ENCODE data around the gene TRAF3IP1.
"Not testable (repeated sequence)": the region's sequence is repeated elsewhere in the genome, so short reads cannot be mapped to it uniquely, and the experiment has no call there.

Gene TRAF3IP1

DNA sequence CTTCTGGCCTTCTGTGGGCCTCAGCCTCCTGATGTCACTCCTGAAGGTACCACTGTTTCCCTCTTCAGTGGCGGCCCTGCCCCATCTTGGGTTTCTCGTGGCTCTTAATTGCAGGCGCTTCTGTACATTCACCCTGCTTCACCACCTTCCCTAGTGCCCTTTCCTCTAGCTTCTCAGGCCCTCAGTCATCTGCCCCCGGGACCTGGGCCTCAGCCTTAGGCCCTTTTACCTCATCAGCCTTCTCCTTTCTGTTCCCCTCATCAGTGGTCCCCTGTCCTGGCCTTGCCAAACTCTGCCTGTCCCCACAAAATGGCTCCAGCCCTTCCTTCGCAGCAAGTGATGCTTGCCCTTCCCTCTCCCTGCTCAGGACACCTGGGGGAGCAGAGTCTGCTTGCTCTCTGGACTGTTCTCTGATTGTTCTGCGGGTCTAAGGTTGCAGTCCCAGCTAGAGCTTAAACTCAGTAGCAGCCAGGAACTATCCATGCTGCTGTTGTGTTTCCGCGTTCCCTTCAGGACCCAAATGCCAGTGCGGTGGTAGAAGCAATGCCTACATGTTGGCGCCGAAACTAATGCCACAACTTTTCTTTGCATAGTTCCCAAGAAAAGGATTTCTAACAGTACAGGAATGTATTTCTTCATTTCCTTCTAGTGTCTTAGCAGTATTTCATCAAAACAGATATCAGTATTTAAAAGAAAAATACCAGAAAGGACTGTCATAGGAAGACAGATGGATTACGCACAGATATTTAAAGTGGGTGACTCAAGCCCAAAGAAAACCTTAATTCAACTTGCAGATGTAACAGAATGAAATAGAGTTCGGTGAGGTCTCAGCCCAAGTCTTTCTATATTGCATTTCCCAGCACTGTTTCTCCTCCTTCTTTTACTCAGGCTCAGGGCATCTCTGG lies 113.9 kb downstream of the TRAF3IP1 start:
- no peaks in the 10 kb centered on the region for H3K27me3 ChIP-seq (ENCODE audit: control insufficient read depth, insufficient read depth, low read length, poor library complexity, severe bottlenecking)
- no peak overlapping the region for H3K4me3 ChIP-seq (ENCODE audit: insufficient read depth, low read depth, low read length)
- no peaks in the 10 kb centered on the region for H3K9me3 ChIP-seq (ENCODE audit: control insufficient read depth, low read length)
- peaks cover 22% of the 10 kb centered on the region for H3K36me3 ChIP-seq (ENCODE audit: control insufficient read depth, insufficient read depth, low read length)
- no peaks in the 10 kb centered on the region for H3K4me1 ChIP-seq (ENCODE audit: control insufficient read depth, insufficient read depth, low read length)
- 92 to 93% methylated on average over 13 of the region's 13 CpGs for WGBS, 2 experiments
- no peak overlapping the region for H3K27ac ChIP-seq (ENCODE audit: insufficient read depth, low read depth, low read length, poor library complexity, severe bottlenecking)

DNA sequence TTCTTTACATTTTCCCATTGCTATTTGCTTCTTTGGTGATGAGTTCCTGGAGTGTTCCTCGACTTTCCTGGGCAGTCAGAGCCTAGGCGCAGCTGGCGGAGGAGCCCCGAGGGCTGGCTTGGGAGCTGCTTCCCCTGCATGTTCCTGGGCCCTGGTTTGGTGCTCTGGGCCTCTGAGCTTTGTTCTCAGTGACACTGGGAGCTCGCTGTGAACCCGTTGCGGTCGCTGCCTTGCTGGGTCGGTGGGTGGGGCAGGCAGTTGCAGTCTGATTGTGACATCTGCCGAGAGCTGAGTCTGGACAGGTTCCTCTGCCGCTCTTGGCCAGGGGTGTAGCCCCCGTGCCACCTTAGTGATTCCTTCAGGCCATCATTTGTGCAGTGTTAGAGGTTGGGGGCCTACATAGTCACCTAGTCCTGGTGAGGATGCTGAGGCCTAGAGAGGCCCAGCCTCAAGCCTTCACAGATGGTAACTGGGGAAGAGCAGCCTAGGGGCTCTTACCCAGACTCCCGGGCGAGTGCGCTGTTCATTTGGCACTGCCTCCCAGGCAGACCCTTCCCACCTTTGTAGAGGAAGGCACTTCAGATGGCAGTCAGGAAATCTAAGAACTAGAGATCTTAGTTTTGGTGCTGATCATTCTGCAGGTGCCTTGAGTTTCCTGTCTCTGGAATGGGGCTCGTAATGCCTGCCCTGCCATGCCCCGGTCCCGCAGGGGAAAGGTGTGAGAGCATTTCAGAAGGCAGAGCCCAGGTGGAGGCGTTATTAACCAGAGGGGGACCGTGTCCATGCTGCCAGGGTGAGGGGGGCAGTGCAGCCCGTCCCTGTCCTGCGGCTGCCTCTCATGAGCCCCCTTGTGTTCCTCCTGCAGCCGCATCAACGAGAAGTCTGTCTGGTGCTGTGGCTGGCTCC lies 114.8 kb downstream of the TRAF3IP1 start:
- WGBS, 2 experiments = 94 to 95% methylated on average over 24 of the region's 24 CpGs
- Histone ChIP-seq H3K27me3 (ENCODE audit: control insufficient read depth, insufficient read depth, low read length, poor library complexity, severe bottlenecking) (no peaks in the 10 kb centered on the region), H3K4me1 (ENCODE audit: control insufficient read depth, insufficient read depth, low read length) (no peaks in the 10 kb centered on the region), H3K4me3 (ENCODE audit: insufficient read depth, low read depth, low read length) (no peak overlapping the region), H3K36me3 (ENCODE audit: control insufficient read depth, insufficient read depth, low read length) (peaks cover 22% of the 10 kb centered on the region), H3K9me3 (ENCODE audit: control insufficient read depth, low read length) (no peaks in the 10 kb centered on the region), H3K27ac (ENCODE audit: insufficient read depth, low read depth, low read length, poor library complexity, severe bottlenecking) (no peak overlapping the region)

DNA sequence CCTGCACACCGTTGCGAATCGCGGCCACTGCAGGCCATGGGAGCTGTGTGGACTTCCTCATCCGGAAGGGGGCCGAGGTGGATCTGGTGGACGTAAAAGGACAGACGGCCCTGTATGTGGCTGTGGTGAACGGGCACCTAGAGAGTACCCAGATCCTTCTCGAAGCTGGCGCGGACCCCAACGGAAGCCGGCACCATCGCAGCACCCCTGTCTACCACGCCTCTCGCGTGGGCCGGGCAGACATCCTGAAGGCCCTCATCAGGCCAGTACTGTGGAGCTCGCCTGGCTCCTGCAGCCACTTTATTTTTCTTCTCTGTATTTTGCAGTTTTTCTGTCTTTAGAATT lies 115.4 kb downstream of the TRAF3IP1 start:
- 96 to 97% methylated on average over 20 of the region's 20 CpGs for WGBS, 2 experiments
- Histone ChIP-seq H3K9me3 (ENCODE audit: control insufficient read depth, low read length) (no peaks in the 10 kb centered on the region), H3K4me3 (ENCODE audit: insufficient read depth, low read depth, low read length) (no peak overlapping the region), H3K27me3 (ENCODE audit: control insufficient read depth, insufficient read depth, low read length, poor library complexity, severe bottlenecking) (no peaks in the 10 kb centered on the region), H3K36me3 (ENCODE audit: control insufficient read depth, insufficient read depth, low read length) (peaks cover 22% of the 10 kb centered on the region), H3K4me1 (ENCODE audit: control insufficient read depth, insufficient read depth, low read length) (no peaks in the 10 kb centered on the region), H3K27ac (ENCODE audit: insufficient read depth, low read depth, low read length, poor library complexity, severe bottlenecking) (no peak overlapping the region)

DNA sequence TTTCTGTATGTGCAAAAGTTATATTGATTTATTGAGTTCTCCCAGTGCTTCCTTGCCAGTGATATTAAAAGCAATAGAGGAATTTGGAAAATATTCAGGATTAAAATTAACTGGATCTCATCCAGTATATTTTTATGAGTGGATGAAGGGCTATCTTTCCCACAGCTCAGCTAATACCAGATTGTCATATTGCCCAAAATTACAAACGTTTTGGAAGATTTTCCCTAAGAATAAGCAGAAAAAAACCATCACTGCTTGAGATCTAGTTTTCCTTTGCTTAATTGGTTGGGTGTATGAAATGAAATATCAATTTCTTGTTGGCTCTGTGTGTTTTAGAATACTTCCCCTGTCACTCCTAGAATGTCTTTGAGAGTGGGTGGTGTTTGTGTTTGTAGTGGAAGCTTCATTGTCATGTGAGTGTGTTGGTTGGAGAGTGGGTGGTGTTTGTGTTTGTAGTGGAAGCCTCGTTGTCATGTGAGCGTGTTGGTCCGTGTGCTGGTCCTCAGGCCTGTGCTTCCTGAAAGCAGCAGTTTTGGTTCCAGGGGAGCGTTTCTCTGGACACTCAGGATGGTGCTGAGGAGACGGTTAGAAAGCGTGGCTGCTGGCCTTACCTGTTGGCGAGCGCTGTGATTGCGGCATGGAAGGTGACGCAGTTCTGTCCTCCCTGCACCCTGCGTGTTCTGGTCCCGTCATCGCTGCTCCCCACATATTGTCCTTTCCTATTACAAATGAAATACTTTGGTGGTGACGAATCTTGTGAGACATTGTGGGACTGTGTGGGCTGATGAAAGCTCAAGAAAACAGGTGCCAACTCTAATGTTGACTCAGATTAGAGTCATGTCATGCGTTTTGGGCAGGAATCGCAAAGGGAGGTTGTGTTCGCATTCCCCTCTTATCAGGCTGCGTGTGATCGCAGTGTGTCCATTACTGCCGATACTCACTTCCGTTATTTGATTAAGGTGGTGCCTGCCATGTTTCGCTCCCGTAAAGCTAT lies 118.8 kb downstream of the TRAF3IP1 start:
- Histone ChIP-seq H3K36me3 (ENCODE audit: control insufficient read depth, insufficient read depth, low read length) (peaks cover 15% of the 10 kb centered on the region), H3K27ac (ENCODE audit: insufficient read depth, low read depth, low read length, poor library complexity, severe bottlenecking) (no peak overlapping the region), H3K4me1 (ENCODE audit: control insufficient read depth, insufficient read depth, low read length) (no peaks in the 10 kb centered on the region), H3K9me3 (ENCODE audit: control insufficient read depth, low read length) (no peaks in the 10 kb centered on the region), H3K27me3 (ENCODE audit: control insufficient read depth, insufficient read depth, low read length, poor library complexity, severe bottlenecking) (no peaks in the 10 kb centered on the region), H3K4me3 (ENCODE audit: insufficient read depth, low read depth, low read length) (no peak overlapping the region)
- 93 to 95% methylated on average over 24 of the region's 24 CpGs for WGBS, 2 experiments

DNA sequence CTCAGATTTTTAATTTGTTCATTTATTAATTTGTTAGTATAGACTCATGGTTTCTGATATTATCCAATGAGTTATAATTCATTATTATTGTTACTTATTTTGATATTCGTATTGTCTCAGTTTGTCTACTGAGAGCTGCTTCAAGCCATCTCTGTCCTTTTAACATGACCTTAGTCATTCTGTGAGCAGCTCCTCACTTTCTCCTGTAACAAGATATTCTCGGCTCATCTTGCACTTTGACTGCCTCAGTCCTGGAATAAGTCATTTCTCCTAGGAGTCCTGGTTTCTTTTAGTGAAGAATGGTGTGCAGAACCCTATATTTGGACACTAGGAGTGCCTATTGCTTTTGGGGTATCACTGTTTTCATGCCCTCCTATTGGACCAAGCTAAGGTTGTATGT lies 119.6 kb downstream of the TRAF3IP1 start:
- peaks cover 16% of the 10 kb centered on the region for H3K36me3 ChIP-seq (ENCODE audit: control insufficient read depth, insufficient read depth, low read length)
- no peak overlapping the region for H3K27ac ChIP-seq (ENCODE audit: insufficient read depth, low read depth, low read length, poor library complexity, severe bottlenecking)
- no peaks in the 10 kb centered on the region for H3K27me3 ChIP-seq (ENCODE audit: control insufficient read depth, insufficient read depth, low read length, poor library complexity, severe bottlenecking)
- H3K9me3 ChIP-seq (ENCODE audit: control insufficient read depth, low read length) = no peaks in the 10 kb centered on the region
- H3K4me3 ChIP-seq (ENCODE audit: insufficient read depth, low read depth, low read length) = no peak overlapping the region
- 91 to 94% methylated on average over 2 of the region's 2 CpGs for WGBS, 2 experiments
- no peaks in the 10 kb centered on the region for H3K4me1 ChIP-seq (ENCODE audit: control insufficient read depth, insufficient read depth, low read length)

DNA sequence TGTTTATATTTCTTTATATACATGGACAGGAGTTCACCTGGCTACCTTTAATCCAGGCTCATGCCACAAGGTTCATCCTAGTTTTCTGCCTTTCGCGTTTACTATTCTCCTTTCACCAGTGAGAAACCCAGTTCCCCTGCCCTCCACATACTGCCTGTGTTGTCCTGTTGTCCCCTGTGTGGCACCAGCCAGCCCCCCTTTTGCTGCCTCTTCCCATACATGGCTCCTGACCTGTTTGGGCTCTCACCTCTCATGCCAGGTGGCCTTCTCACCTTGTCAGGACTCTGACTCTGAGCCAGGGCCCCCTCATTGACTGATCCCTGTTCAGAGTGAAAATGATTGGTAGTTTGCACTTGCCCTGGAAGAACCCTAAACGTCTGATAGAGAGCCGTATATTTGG lies 120.0 kb downstream of the TRAF3IP1 start:
- H3K27me3 ChIP-seq (ENCODE audit: control insufficient read depth, insufficient read depth, low read length, poor library complexity, severe bottlenecking) = no peaks in the 10 kb centered on the region
- WGBS, 2 experiments = 92% methylated on average over 4 of the region's 4 CpGs
- H3K4me3 ChIP-seq (ENCODE audit: insufficient read depth, low read depth, low read length) = no peak overlapping the region
- no peak overlapping the region for H3K27ac ChIP-seq (ENCODE audit: insufficient read depth, low read depth, low read length, poor library complexity, severe bottlenecking)
- H3K4me1 ChIP-seq (ENCODE audit: control insufficient read depth, insufficient read depth, low read length) = no peaks in the 10 kb centered on the region
- no peaks in the 10 kb centered on the region for H3K9me3 ChIP-seq (ENCODE audit: control insufficient read depth, low read length)
- H3K36me3 ChIP-seq (ENCODE audit: control insufficient read depth, insufficient read depth, low read length) = peaks cover 12% of the 10 kb centered on the region

DNA sequence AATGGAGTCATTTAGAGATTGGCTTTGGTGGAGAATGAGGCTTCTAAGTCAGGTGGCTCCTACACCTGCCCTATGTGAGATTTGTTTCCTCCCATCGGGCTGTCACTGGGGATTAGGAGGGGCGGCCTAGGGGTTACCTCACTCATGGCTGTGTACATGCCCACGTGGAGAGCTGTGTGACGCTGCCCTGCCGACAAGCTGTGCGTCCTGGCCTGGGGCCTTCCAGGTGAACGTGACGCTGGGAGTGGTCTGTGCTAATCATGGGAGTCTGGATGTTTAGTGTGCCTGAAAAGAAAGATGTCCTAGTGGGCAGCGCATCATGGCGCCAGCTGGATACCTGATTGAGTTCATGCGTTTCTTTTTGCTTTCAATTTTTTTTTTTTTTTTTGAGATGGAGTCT lies 120.4 kb downstream of the TRAF3IP1 start:
- 95 to 98% methylated on average over 11 of the region's 11 CpGs for WGBS, 2 experiments
- Histone ChIP-seq H3K4me1 (ENCODE audit: control insufficient read depth, insufficient read depth, low read length) (no peaks in the 10 kb centered on the region), H3K9me3 (ENCODE audit: control insufficient read depth, low read length) (no peaks in the 10 kb centered on the region), H3K27ac (ENCODE audit: insufficient read depth, low read depth, low read length, poor library complexity, severe bottlenecking) (no peak overlapping the region), H3K4me3 (ENCODE audit: insufficient read depth, low read depth, low read length) (no peak overlapping the region), H3K27me3 (ENCODE audit: control insufficient read depth, insufficient read depth, low read length, poor library complexity, severe bottlenecking) (no peaks in the 10 kb centered on the region), H3K36me3 (ENCODE audit: control insufficient read depth, insufficient read depth, low read length) (peaks cover 10% of the 10 kb centered on the region)

DNA sequence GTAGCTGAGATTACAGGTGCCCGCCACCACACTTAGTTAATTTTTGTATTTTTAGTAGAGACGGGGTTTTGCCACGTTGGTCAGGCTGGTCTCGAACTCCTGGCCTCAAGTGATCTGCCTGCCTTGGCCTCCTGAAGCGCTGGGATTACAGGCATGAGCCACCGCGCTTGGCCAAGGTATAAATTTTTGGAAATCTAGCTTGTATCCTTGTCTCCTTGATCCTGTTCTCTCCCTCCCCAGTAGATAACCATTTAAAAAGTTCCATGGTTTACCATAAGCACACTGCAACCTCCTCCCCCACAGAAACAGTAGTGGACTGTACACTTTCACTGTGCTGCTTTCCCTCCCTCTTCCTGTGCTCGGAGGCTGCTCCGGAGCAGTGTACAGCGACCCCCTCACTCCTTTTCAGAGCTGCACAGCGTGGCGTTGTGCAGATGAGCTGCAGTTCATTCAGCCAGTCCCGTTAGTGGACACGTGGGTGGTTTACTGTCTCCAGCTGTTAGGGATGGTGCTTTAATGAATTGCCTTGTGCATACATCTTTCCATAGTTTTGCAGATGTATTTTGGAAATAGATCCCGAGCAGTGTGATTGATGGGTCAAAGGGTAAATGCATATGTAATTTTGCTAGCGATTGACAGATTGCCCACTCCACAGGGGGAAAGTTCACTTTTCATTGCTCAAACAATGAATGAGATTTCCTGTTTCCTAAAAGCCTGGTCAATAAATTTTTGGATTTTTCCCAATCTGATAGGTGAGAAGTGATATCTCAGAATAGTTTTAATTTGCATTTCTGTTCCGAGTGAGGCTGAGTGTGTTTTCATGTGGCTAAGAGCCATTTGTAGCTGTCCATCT lies 121.2 kb downstream of the TRAF3IP1 start:
- Histone ChIP-seq H3K4me1 (ENCODE audit: control insufficient read depth, insufficient read depth, low read length) (no peaks in the 10 kb centered on the region), H3K36me3 (ENCODE audit: control insufficient read depth, insufficient read depth, low read length) (peaks cover 17% of the 10 kb centered on the region), H3K9me3 (ENCODE audit: control insufficient read depth, low read length) (no peaks in the 10 kb centered on the region), H3K27me3 (ENCODE audit: control insufficient read depth, insufficient read depth, low read length, poor library complexity, severe bottlenecking) (no peaks in the 10 kb centered on the region), H3K4me3 (ENCODE audit: insufficient read depth, low read depth, low read length) (no peak overlapping the region), H3K27ac (ENCODE audit: insufficient read depth, low read depth, low read length, poor library complexity, severe bottlenecking) (no peak overlapping the region)
- WGBS, 2 experiments = 91 to 93% methylated on average over 17 of the region's 17 CpGs

DNA sequence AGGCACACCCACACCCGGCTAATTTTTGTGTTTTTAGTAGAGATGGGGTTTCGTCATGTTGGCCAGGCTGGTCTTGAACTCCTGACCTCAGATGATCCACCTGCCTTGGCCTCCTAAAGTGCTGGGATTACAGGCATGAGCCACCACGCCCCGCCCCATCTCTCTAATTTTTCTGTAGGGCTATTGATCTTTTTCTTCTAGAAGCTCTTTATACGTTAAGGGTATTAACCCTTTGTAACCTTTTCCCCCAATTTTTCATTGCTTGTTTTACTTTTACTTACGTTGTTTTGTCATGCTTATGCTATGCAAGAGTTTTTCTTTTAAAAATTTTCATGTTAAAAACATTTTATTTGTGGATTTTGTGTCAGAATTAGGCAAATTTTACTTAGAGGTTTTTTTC lies 121.9 kb downstream of the TRAF3IP1 start:
- H3K9me3 ChIP-seq (ENCODE audit: control insufficient read depth, low read length); H3K27ac ChIP-seq (ENCODE audit: insufficient read depth, low read depth, low read length, poor library complexity, severe bottlenecking); H3K4me3 ChIP-seq (ENCODE audit: insufficient read depth, low read depth, low read length); H3K4me1 ChIP-seq (ENCODE audit: control insufficient read depth, insufficient read depth, low read length); H3K27me3 ChIP-seq (ENCODE audit: control insufficient read depth, insufficient read depth, low read length, poor library complexity, severe bottlenecking): not testable (repeated sequence)
- peaks cover 22% of the 10 kb centered on the region for H3K36me3 ChIP-seq (ENCODE audit: control insufficient read depth, insufficient read depth, low read length)
- 90 to 91% methylated on average over 6 of the region's 6 CpGs for WGBS, 2 experiments

Data from ectodermal cell (in vitro differentiated cells).